HG03103 (cell line): ENCODE measurements around the gene GAGE12F.
"Not testable (repeated sequence)": the region's sequence is repeated elsewhere in the genome, so short reads cannot be mapped to it uniquely, and the experiment has no call there.

Experiments
- ATAC-seq: cut with Tn5 transposase; IDR thresholded peaks from one replicate; pipeline ENCODE4 v1.9.1; 2021; ENCODE audit warnings: low read depth; ENCODE audit not compliant: unreplicated experiment

Gene GAGE12F, protein sequence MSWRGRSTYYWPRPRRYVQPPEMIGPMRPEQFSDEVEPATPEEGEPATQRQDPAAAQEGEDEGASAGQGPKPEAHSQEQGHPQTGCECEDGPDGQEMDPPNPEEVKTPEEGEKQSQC

DNA sequence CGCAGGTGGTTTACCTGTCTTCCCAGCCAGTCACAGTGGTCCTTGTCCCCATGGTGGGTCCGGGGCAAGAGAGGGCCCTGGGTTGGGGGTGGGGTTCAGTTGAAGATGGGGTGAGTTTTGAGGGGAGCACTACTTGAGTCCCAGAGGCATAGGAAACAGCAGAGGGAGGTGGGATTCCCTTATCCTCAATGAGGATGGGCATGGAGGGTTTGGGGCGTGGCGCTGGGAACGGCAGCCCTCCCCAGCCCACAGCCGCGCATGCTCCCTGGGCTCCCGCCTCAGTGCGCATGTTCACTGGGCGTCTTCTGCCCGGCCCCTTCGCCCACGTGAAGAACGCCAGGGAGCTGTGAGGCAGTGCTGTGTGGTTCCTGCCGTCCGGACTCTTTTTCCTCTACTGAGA lies at the start of gene GAGE12F:
Gene GAGE12F, plus strand, starts transcription at position 301 of the 400 bp plus-strand sequence. CDS start 1,155 bp downstream, outside the sequence.
- not testable (repeated sequence) for ATAC-seq

DNA sequence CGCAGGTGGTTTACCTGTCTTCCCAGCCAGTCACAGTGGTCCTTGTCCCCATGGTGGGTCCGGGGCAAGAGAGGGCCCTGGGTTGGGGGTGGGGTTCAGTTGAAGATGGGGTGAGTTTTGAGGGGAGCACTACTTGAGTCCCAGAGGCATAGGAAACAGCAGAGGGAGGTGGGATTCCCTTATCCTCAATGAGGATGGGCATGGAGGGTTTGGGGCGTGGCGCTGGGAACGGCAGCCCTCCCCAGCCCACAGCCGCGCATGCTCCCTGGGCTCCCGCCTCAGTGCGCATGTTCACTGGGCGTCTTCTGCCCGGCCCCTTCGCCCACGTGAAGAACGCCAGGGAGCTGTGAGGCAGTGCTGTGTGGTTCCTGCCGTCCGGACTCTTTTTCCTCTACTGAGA lies 28.8 kb upstream of the GAGE12F start, which contains the start of gene GAGE12C:
Gene GAGE12C, plus strand, starts transcription at position 301 of the 400 bp plus-strand sequence. CDS start 1,155 bp downstream, outside the sequence.
- not testable (repeated sequence) for ATAC-seq

DNA sequence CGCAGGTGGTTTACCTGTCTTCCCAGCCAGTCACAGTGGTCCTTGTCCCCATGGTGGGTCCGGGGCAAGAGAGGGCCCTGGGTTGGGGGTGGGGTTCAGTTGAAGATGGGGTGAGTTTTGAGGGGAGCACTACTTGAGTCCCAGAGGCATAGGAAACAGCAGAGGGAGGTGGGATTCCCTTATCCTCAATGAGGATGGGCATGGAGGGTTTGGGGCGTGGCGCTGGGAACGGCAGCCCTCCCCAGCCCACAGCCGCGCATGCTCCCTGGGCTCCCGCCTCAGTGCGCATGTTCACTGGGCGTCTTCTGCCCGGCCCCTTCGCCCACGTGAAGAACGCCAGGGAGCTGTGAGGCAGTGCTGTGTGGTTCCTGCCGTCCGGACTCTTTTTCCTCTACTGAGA lies 19.2 kb upstream of the GAGE12F start, which contains the start of gene GAGE12D:
Gene GAGE12D, plus strand, starts transcription at position 301 of the 400 bp plus-strand sequence. CDS start 1,155 bp downstream, outside the sequence.
- ATAC-seq: not testable (repeated sequence)

DNA sequence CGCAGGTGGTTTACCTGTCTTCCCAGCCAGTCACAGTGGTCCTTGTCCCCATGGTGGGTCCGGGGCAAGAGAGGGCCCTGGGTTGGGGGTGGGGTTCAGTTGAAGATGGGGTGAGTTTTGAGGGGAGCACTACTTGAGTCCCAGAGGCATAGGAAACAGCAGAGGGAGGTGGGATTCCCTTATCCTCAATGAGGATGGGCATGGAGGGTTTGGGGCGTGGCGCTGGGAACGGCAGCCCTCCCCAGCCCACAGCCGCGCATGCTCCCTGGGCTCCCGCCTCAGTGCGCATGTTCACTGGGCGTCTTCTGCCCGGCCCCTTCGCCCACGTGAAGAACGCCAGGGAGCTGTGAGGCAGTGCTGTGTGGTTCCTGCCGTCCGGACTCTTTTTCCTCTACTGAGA lies 9.7 kb upstream of the GAGE12F start, which contains the start of gene GAGE12E:
Gene GAGE12E, plus strand, starts transcription at position 301 of the 400 bp plus-strand sequence. CDS start 1,155 bp downstream, outside the sequence.
- not testable (repeated sequence) for ATAC-seq

DNA sequence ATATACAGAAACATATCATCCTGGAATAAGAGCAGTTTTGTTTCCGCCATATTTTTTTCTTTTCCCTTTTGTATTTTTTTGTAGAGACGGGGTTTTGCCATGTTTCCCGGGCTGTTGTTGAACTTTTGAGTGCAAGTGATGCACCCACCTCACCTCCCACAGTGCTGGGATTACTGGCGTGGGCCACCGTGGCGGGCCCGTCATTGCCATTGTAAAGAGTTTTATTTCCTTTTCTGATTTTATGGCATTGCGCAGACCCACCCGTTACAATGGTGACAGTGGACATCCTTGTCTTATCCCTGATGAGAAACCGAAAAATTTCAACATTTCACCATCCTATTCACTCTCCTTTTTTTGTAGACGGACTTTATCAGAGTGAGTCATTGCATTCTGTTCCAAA lies 8.1 kb downstream of the GAGE12F start:
- not testable (repeated sequence) for ATAC-seq

DNA sequence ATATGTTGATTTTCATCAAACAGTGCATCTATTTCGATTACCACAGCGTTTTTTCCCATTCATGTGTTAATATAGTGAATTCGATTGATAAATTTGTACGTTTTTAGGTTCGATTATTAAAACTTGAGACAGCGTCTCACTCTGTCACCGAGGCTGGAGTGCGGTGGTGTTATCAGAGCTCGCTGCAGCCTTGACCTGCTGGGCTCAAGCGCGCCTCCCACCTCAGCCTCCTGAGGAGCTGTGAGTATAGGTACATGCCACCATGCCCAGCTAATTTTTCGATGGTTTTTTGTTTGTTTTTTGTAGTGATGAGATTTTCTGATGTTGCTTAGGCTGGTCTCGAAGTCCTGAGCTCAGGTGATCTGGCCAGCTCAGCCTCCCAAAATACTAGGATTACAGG lies 8.5 kb downstream of the GAGE12F start:
- ATAC-seq: not testable (repeated sequence)

DNA sequence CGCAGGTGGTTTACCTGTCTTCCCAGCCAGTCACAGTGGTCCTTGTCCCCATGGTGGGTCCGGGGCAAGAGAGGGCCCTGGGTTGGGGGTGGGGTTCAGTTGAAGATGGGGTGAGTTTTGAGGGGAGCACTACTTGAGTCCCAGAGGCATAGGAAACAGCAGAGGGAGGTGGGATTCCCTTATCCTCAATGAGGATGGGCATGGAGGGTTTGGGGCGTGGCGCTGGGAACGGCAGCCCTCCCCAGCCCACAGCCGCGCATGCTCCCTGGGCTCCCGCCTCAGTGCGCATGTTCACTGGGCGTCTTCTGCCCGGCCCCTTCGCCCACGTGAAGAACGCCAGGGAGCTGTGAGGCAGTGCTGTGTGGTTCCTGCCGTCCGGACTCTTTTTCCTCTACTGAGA lies 9.5 kb downstream of the GAGE12F start, which contains the start of gene GAGE12G:
Gene GAGE12G, plus strand, starts transcription at position 301 of the 400 bp plus-strand sequence. CDS start 1,155 bp downstream, outside the sequence.
- not testable (repeated sequence) for ATAC-seq

DNA sequence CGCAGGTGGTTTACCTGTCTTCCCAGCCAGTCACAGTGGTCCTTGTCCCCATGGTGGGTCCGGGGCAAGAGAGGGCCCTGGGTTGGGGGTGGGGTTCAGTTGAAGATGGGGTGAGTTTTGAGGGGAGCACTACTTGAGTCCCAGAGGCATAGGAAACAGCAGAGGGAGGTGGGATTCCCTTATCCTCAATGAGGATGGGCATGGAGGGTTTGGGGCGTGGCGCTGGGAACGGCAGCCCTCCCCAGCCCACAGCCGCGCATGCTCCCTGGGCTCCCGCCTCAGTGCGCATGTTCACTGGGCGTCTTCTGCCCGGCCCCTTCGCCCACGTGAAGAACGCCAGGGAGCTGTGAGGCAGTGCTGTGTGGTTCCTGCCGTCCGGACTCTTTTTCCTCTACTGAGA lies 19.0 kb downstream of the GAGE12F start, which contains the start of gene GAGE12H:
Gene GAGE12H, plus strand, starts transcription at position 301 of the 400 bp plus-strand sequence. CDS start 1,155 bp downstream, outside the sequence.
- not testable (repeated sequence) for ATAC-seq

DNA sequence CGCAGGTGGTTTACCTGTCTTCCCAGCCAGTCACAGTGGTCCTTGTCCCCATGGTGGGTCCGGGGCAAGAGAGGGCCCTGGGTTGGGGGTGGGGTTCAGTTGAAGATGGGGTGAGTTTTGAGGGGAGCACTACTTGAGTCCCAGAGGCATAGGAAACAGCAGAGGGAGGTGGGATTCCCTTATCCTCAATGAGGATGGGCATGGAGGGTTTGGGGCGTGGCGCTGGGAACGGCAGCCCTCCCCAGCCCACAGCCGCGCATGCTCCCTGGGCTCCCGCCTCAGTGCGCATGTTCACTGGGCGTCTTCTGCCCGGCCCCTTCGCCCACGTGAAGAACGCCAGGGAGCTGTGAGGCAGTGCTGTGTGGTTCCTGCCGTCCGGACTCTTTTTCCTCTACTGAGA lies 28.6 kb downstream of the GAGE12F start, which contains the start of gene GAGE2A:
Gene GAGE2A, plus strand, starts transcription at position 301 of the 400 bp plus-strand sequence. CDS start 1,155 bp downstream, outside the sequence.
- ATAC-seq: not testable (repeated sequence)

DNA sequence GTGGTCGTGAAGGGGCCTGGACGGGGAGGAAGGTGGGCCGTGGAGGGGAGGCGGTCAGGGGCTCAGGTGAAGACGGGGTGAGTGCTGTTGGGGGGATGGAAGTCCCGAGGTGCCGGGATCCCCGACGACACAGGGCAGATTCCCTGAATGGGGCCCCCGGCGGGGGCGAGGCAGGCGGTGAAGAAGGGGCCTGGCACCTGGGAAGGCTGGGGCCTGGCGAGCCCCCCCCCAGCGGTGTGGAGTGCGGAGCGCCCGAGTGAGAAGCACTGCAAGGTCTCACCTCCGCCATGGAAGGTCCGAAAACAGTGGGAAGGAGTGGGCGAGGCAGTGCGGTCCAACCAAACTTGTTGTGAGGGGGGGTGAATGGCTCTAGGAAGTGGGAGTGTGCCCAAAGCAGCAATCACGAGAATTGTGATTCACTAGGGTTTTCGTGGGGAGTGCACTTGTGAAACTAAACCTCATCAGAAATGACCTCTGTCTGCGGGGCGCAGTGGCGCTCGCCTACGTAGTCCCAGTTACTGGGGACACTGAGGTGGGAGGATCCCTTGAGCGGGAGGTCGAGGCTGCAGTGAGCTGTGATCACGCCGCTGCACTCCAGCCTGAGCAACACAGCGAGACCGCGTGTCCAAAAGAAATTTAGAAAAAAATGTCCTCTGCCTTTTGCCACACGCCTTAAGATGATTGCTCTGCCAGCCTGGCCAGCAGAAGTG lies 29.3 kb downstream of the GAGE12F start:
- ATAC-seq: not testable (repeated sequence)

DNA sequence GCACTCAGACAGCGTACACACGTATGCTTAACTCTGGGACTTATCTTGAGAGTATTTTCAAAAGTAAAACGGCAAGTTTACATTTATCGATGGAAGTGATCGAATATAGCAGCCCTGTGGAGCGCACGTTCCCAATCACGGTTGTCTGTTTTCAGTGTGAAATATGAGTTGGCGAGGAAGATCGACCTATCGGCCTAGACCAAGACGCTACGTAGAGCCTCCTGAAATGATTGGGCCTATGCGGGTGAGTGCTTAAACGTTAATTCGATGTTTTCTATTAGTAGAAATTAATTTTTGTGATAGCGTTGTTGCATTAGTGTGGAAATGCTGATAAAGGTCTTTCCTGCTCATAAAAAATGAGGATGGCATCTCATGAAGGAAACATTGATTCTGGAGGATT lies 29.8 kb downstream of the GAGE12F start:
- ATAC-seq: not testable (repeated sequence)

DNA sequence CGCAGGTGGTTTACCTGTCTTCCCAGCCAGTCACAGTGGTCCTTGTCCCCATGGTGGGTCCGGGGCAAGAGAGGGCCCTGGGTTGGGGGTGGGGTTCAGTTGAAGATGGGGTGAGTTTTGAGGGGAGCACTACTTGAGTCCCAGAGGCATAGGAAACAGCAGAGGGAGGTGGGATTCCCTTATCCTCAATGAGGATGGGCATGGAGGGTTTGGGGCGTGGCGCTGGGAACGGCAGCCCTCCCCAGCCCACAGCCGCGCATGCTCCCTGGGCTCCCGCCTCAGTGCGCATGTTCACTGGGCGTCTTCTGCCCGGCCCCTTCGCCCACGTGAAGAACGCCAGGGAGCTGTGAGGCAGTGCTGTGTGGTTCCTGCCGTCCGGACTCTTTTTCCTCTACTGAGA lies 38.1 kb downstream of the GAGE12F start, which contains the start of gene GAGE1:
Gene GAGE1, plus strand, starts transcription at position 301 of the 400 bp plus-strand sequence. CDS start 1,155 bp downstream, outside the sequence.
- ATAC-seq: not testable (repeated sequence)

DNA sequence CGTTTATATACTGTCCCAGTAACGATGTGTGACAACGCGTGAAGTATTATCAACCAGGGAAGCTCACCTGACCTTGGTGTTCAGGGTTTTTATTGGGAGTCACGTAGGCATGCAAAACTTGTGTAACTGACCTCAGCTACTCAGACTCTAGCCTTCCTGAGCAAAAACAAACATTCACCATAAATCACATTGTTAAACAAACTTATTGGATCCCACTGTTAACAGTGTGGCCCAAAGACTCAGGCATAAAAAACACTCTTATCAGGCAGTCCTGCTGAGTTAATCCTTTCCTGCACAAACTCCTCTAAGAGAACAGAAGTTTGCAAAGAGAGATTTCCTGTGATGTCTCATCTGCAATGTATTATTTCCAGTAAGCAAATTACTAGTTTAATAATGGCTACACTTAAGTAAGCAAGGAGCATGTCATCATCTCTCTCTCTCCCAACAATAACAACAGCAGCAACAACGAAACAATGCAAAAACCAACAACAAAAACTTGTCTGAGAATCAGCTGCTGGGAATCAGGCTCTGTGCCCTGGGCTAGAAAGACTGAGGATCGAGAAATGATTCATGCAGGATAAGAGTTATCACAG lies 50.2 kb downstream of the GAGE12F start:
- ATAC-seq: no peak
